Neural cell (in vitro differentiated cells): Measurements from ENCODE around the gene ATP11B. TPM values are rescaled to one million over a fixed set of nuclear protein-coding genes. Genes with fewer than 3 reads are reported as not detected.

ENCODE experiments used
- H2AFZ ChIP-seq: fragments of 200-600, 300-800 bp; sonication (generic), shearing (Covaris generic); 2 replicates; pipeline ENCODE4 v1.6.0; 2014; ENCODE audit warnings: low read depth, mild to moderate bottlenecking, antibody characterized with exemption, low read length, moderate library complexity
- H3F3A ChIP-seq: fragments of 200-600 bp; shearing (Covaris generic); 2 replicates; pipeline ENCODE4 v1.6.1; 2016; ENCODE audit warnings: mild to moderate bottlenecking, moderate library complexity, mixed read lengths, antibody characterized with exemption, low read length; ENCODE audit not compliant: insufficient read depth, poor library complexity, severe bottlenecking
- H3K27ac ChIP-seq: fragments of 200-600, 300-800 bp; sonication (generic), shearing (Covaris generic); 2 replicates; pipeline ENCODE4 v1.5.1; 2014; ENCODE audit warnings: mild to moderate bottlenecking, low read length, moderate library complexity
- H3K27me3 ChIP-seq: fragments of 300-800, 200-600 bp; sonication (generic), shearing (Covaris generic); 2 replicates; pipeline ENCODE4 v1.6.0; 2014; ENCODE audit warnings: mild to moderate bottlenecking, low read depth, low read length, moderate library complexity; ENCODE audit not compliant: insufficient read depth
- H3K36me3 ChIP-seq: fragments of 300-800, 200-600 bp; sonication (generic), shearing (Covaris generic); 2 replicates; pipeline ENCODE4 v1.5.1; 2014; ENCODE audit warnings: mild to moderate bottlenecking, antibody characterized with exemption, low read length, moderate library complexity; ENCODE audit not compliant: insufficient read depth
- H3K4me2 ChIP-seq: fragments of 300-800, 200-600 bp; sonication (generic), shearing (Covaris generic); 2 replicates; pipeline ENCODE4 v1.6.0; 2014; ENCODE audit warnings: mild to moderate bottlenecking, low read length
- H3K4me3 ChIP-seq: fragments of 300-800, 200-600 bp; sonication (generic), shearing (Covaris generic); 2 replicates; pipeline ENCODE4 v1.5.1; 2014; ENCODE audit warnings: mild to moderate bottlenecking, low read length, moderate library complexity
- H3K79me2 ChIP-seq: fragments of 200-600 bp; shearing (Covaris generic); replicated peaks from 2 replicates; pipeline ENCODE4 v1.6.0; 2014; ENCODE audit warnings: mild to moderate bottlenecking, low read length, moderate library complexity; ENCODE audit not compliant: insufficient read depth
- H3K9ac ChIP-seq: fragments of 300-800, 200-600 bp; sonication (generic), shearing (Covaris generic); 2 replicates; pipeline ENCODE4 v1.6.1; 2016; ENCODE audit warnings: mild to moderate bottlenecking, low read length, mixed read lengths
- H3K9me2 ChIP-seq: fragments of 200-600 bp; shearing (Covaris generic); 2 replicates; pipeline ENCODE4 v1.6.1; 2016; ENCODE audit warnings: mild to moderate bottlenecking, low read length, mixed read lengths; ENCODE audit not compliant: insufficient read depth
- H3K9me3 ChIP-seq: fragments of 200-600, 300-800 bp; sonication (generic), shearing (Covaris generic); 2 replicates; pipeline ENCODE4 v1.6.1; 2016; ENCODE audit warnings: mild to moderate bottlenecking, mixed run types, low read length, moderate library complexity, mixed read lengths
- H4K20me1 ChIP-seq: fragments of 200-600 bp; shearing (Covaris generic); 2 replicates; pipeline ENCODE4 v1.6.1; 2016; ENCODE audit warnings: mild to moderate bottlenecking, mixed run types; ENCODE audit not compliant: insufficient read depth
- EP300 ChIP-seq: fragments of 450-650 bp; conservative IDR thresholded peaks from 2 replicates; pipeline ENCODE4 v1.6.1; 2014; ENCODE audit warnings: antibody characterized with exemption, mild to moderate bottlenecking, moderate library complexity; ENCODE audit not compliant: poor library complexity, severe bottlenecking
- EZH2 ChIP-seq: fragments of 200-600, 300-800 bp; shearing (Covaris generic), sonication (generic); IDR thresholded peaks from 2 replicates; pipeline ENCODE4 v1.6.1; 2014; ENCODE audit warnings: antibody characterized with exemption, low read length, borderline replicate concordance, mild to moderate bottlenecking; ENCODE audit not compliant: insufficient read depth, poor library complexity, severe bottlenecking
- MXI1 ChIP-seq: fragments of 450-650 bp; conservative IDR thresholded peaks from 2 replicates; pipeline ENCODE4 v1.6.1; 2014; ENCODE audit warnings: antibody characterized with exemption, mild to moderate bottlenecking; ENCODE audit not compliant: poor library complexity, severe bottlenecking
- POLR2AphosphoS5 ChIP-seq: IDR thresholded peaks from 2 replicates; pipeline ENCODE4 v1.6.1; 2012
- RAD21 ChIP-seq: fragments of 450-650 bp; conservative IDR thresholded peaks from 2 replicates; pipeline ENCODE4 v1.6.1; 2014; ENCODE audit warnings: antibody characterized with exemption, mild to moderate bottlenecking, moderate library complexity
- REST ChIP-seq: IDR thresholded peaks from 2 replicates; pipeline ENCODE4 v1.6.1; 2012; ENCODE audit warnings: borderline replicate concordance
- SMC3 ChIP-seq: fragments of 450-650 bp; conservative IDR thresholded peaks from 2 replicates; pipeline ENCODE4 v1.6.1; 2014; ENCODE audit warnings: antibody characterized with exemption, mild to moderate bottlenecking, moderate library complexity; ENCODE audit not compliant: poor library complexity
- TAF1 ChIP-seq: IDR thresholded peaks from 2 replicates; pipeline ENCODE4 v1.6.1; 2012; ENCODE audit warnings: low read depth
- polyA plus RNA-seq: library from polyadenylated mRNA; depleted of rRNA; stranded (reverse); fragments of >200 nt; gene quantifications from 2 replicates; pipeline ENCODE4 v1.2.3, GENCODE V29; 2014
- TF ChIP-seq, protein P1 (sequence below): fragments of 450-650 bp; IDR thresholded peaks from 2 replicates; pipeline ENCODE4 v1.5.1; 2014; ENCODE audit warnings: antibody characterized with exemption, mild to moderate bottlenecking, moderate library complexity; ENCODE audit not compliant: poor library complexity, severe bottlenecking

Gene ATP11B
- polyA plus RNA-seq, 1 donor from 2014 or later = 31.2 TPM

- H3K9me2 ChIP-seq = no peaks in the 10 kb centered on the region
- H3K4me3 ChIP-seq = no peak overlapping the region
- no peaks in the 10 kb centered on the region for H3K36me3 ChIP-seq
- no peak overlapping the region for H3K27ac ChIP-seq
- H2AFZ ChIP-seq = no peak overlapping the region
- H4K20me1 ChIP-seq = no peaks in the 10 kb centered on the region
- no peaks in the 10 kb centered on the region for H3K9me3 ChIP-seq
- no peaks in the 10 kb centered on the region for H3K79me2 ChIP-seq
- TF ChIP-seq EP300 (no peak), POLR2AphosphoS5 (no peak), SMC3 (no peak), REST (no peak), TAF1 (no peak), MXI1 (no peak), RAD21 (no peak), EZH2 (no peak)
- TF ChIP-seq, protein P1, sequence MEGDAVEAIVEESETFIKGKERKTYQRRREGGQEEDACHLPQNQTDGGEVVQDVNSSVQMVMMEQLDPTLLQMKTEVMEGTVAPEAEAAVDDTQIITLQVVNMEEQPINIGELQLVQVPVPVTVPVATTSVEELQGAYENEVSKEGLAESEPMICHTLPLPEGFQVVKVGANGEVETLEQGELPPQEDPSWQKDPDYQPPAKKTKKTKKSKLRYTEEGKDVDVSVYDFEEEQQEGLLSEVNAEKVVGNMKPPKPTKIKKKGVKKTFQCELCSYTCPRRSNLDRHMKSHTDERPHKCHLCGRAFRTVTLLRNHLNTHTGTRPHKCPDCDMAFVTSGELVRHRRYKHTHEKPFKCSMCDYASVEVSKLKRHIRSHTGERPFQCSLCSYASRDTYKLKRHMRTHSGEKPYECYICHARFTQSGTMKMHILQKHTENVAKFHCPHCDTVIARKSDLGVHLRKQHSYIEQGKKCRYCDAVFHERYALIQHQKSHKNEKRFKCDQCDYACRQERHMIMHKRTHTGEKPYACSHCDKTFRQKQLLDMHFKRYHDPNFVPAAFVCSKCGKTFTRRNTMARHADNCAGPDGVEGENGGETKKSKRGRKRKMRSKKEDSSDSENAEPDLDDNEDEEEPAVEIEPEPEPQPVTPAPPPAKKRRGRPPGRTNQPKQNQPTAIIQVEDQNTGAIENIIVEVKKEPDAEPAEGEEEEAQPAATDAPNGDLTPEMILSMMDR = no peak
- no peaks in the 10 kb centered on the region for H3F3A ChIP-seq
- H3K4me2 ChIP-seq = no peak overlapping the region
- H3K9ac ChIP-seq = no peak overlapping the region
- no peaks in the 10 kb centered on the region for H3K27me3 ChIP-seq
Measured at GRCh38 chr3:182906036-182906435, 112.7 kb downstream of the ATP11B start.

- Histone ChIP-seq H3K27ac (no peak overlapping the region), H3F3A (no peaks in the 10 kb centered on the region), H3K27me3 (no peaks in the 10 kb centered on the region), H3K9me3 (no peaks in the 10 kb centered on the region), H3K4me2 (no peak overlapping the region), H3K9me2 (no peaks in the 10 kb centered on the region), H4K20me1 (no peaks in the 10 kb centered on the region), H3K4me3 (no peak overlapping the region), H3K79me2 (no peaks in the 10 kb centered on the region), H3K9ac (no peak overlapping the region), H3K36me3 (peaks cover 3% of the 10 kb centered on the region), H2AFZ (no peak overlapping the region)
- TF ChIP-seq MXI1 = no peak
- TF ChIP-seq, protein P1 = no peak
- TF ChIP-seq EZH2 = no peak
- no peak for TF ChIP-seq REST
- TF ChIP-seq SMC3 = no peak
- TF ChIP-seq POLR2AphosphoS5 = no peak
- no peak for TF ChIP-seq TAF1
- no peak for TF ChIP-seq RAD21
- TF ChIP-seq EP300 = no peak
Measured at GRCh38 chr3:182908471-182908870, 115.2 kb downstream of the ATP11B start.
